Stimulated activated CD4-positive, alpha-beta T cell treated with anti-CD3 and anti-CD28 coated beads, Interleukin-2, amount 100 ng/mL, for 24 hours (primary cell): Measurements from ENCODE around the gene RCHY1.
"Not testable (repeated sequence)": the region's sequence is repeated elsewhere in the genome, so short reads cannot be mapped to it uniquely, and the experiment has no call there.

Experiments
- DNase-seq, 2 donors: peaks; one replicate each; pipeline ENCODE4 v3.0.0-alpha.2; 2020

RCHY1 gene

GRCh38 chr4:75514131-75514948, at the start of gene RCHY1, which contains the start of gene THAP6:
Gene RCHY1, minus strand, starts transcription at chr4:75514403. Its CDS starts 117 bp downstream, at chr4:75514286.
Gene THAP6, plus strand, starts transcription at chr4:75514473. Its CDS starts 980 bp downstream, at chr4:75515453.
- DNase-seq = peak; percentile 91 to 95

DNA sequence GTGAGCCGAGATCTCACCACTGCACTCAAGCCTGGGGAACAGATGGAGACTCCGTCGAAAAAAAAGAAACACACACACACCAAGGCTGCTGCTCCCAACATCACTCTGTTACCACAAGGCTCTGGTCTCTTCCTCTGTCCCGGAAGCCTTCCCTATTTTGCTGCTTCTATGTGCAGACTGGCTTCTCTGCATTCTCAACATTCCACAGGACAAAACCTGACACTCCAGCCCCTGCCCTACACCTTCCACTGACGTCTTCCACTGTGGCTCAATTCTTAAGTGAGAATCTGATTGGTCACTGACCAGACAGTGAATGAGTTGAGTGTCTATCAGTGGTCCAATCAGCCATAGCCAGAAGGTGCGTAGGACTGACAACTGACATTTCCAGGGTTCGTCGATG, 47.6 kb upstream of the RCHY1 start:
- no peak for DNase-seq

DNA sequence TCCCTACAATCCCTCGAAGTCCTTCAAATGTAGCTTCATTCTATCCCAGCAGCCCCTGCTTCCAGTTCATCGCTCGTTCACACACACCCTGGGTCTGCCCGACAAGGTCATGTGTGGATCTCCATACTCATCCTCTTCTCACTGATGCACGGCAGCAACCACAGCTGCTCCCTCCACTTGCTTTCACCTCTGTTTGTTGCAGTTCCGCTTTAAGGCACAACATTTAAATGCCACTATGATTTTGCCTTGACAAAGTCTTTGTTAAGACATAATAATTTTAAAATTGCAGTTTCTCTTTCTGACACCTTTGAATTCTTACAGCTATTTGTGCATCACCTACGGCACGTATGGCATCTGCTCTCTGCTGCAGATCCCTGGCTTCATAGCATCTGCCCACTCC, 43.5 kb upstream of the RCHY1 start:
- no peak for DNase-seq

GRCh38 chr4:75555294-75556164, 41.3 kb upstream of the RCHY1 start, which contains the start of gene ODAPH:
Gene ODAPH, plus strand, starts transcription at chr4:75556066. Its CDS starts 17 bp downstream, at chr4:75556083.
- DNase-seq = peak; percentile 7 to 22

DNA sequence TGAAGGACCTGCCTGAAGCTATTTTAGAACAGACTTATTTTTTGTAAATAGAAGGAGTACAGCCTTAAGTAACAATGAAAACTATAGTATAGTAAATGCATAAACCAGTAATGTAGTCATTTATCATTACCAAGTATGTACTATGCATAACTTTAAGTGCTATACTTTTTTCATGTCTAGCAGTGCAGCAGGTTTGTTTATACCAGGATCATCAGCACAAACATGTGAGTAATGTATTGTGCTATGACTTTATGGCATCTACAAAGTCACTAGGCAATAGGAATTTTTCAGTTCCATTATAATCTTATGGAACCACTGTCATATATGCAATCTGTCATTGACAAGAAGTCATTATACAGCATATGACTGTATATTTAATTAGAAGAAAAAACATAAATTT, 38.2 kb upstream of the RCHY1 start:
- DNase-seq = no peak

GRCh38 chr4:75549019-75549418, 34.8 kb upstream of the RCHY1 start:
- DNase-seq = no peak

DNA sequence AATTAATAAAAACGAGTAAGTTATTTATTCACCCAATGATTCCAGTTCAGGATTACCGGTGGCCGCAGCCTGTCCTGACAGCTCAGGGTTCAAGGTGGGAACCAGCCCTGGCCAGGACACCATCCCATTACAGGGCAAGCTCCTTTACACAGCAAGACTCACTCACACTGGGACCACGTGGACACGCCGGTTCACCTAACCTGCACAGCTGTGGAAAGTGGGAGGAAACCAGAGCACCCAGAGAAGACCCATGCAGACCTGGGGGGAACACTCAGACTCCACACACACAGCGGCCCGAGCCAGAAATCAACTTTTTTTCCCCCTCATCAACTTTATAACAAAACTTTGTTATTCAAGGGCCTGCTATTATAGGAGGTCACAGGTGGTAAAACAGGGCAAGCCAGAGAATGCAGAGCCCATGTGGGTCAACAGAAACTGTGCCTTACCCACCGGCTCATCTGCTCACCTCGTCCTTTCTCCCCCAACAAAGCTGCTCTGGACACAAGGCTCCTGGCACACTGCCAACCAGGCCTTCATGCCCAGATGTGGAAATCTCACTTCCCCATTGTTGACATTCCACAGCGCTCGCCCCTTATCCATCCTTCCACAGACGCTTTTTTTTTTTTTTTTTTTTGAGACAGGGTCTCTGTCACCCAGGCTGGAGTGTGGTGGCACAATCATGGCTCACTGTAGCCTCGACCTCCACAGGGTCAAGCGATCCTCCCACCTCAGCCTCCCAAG, 33.6 kb upstream of the RCHY1 start:
- no peak for DNase-seq

DNA sequence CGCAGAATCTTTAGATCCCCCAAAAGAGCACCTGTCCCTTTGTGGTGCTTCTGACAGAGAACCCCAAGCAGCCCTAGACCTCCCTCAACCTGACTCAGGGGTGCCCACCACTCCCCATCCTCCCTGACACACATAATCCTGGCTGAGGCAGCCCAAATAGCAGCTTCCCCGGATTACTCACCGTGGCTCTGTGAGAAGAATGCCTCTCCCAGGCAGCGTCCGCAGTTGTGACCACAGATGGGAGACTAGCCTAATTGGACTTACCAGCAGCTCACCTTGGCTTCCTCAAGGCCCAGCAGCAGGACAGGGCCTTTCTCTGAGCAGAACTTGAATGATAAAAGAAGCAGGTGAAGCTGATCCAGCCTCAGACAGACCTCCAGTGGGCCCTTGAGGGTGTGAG, 31.3 kb upstream of the RCHY1 start:
- no peak for DNase-seq

DNA sequence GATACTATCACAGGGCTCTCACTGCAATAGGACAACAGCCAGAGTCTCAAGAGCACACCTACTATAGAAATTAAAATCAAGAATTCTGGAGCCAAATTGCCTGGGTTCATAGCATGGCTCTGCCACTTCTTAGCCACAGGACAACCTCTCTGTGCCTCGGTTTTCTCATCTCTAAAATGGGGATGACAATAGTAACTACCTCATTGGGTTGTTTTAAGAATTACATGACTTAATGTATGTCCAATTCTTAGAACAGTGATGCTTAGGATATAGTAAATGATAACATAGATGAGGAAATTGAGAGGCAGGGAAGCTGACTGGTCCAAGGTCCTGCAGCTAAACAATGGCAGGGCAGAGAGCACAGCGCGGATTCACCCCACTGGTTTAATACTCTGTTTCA, 30.7 kb upstream of the RCHY1 start:
- no peak for DNase-seq

DNA sequence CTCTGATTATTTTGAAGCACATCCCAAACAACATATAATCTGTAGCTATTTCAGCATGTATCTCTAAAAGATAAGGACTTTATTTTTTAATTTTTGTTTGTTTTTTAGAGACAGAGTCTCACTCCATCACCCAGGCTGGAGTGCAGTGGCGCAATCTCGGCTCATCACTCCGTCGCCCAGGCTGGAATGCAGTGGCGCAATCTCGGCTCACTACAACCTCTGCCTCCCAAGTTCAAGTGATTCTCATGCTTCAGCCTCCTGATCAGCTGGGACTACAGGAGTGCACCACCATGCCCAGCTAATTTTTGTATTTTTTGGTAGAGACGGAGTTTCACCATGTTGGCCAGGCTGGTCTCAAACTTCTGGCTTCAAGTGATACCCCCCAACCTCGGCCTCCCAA, 30.0 kb upstream of the RCHY1 start:
- not testable (repeated sequence) for DNase-seq

DNA sequence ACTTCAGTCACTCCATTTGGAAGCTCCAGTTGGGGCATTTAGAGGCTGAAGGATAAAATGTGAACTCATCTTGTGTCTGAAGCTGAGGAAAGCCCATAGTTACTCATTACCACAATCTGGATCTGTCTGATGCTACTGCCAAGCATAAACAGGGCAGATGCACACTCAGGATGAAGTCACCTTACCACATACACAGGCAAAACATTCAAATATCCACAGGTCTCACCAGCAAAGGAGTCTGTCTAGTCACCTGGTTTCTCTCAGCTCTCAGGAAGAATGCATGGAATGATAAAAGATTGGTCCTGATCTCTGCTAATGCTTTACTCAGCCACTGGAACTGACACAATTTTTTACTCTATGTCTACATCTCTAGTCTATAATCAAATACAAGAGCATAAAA, 28.6 kb upstream of the RCHY1 start:
- no peak for DNase-seq

DNA sequence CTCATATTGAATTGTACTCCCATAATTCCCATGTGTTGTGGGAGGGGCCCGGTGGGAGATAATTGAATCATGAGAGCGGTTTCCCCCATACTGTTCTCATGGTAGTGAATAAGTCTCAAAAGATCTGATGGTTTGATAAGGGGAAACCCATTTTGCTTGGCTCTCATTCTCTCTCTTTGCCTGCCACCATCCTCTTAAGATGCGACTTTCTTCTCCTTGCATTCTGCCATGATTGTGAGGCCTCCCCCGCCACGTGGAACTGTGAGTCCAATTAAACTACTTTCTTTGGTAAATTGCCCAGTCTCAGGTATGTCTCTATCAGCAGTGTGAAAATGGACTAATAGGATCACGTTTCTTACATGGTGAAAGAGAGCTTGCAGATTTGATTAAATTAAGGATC, 23.1 kb upstream of the RCHY1 start:
- not testable (repeated sequence) for DNase-seq

DNA sequence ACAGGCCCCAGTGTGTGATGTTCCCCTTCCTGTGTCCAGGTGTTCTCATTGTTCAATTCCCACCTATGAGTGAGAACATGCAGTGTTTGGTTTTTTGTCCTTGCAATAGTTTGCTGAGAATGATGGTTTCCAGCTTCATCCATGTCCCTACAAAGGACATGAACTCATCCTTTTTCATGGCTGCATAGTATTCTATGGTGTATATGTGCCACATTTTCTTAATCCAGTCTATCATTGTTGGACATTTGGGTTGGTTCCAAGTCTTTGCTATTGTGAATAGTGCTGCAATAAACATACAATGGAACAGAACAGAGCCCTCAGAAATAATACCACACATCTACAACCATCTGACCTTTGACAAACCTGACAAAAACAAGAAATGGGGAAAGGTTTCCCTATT, 19.7 kb upstream of the RCHY1 start:
- DNase-seq = not testable (repeated sequence)

DNA sequence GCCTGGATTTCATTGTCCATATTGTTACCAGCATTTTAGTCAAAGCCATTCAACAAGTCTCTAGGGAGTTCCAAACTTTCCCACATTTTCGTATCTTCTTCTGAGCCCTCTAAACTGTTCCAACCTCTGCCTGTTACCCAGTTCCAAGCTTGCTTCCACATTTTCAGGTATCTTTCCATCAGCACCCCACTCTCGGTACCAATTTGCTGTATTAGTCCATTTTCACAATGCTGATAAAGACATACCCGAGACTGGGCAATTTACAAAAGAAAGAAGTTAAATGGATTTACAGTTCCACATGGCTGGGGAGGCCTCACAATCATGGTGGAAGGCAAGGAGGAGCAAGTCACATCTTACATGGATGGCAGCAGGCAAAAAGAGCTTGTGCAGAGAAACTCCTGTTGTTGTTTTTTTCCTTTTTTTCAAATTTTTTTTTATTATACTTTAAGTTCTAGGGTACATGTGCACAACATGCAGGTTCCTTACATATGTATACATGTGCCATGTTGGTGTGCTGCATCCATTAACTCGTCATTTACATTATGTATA, 19.2 kb upstream of the RCHY1 start:
- not testable (repeated sequence) for DNase-seq

GRCh38 chr4:75531536-75532143, 17.4 kb upstream of the RCHY1 start:
- DNase-seq = not testable (repeated sequence)

GRCh38 chr4:75530556-75531322, 16.5 kb upstream of the RCHY1 start:
- DNase-seq = no peak

DNA sequence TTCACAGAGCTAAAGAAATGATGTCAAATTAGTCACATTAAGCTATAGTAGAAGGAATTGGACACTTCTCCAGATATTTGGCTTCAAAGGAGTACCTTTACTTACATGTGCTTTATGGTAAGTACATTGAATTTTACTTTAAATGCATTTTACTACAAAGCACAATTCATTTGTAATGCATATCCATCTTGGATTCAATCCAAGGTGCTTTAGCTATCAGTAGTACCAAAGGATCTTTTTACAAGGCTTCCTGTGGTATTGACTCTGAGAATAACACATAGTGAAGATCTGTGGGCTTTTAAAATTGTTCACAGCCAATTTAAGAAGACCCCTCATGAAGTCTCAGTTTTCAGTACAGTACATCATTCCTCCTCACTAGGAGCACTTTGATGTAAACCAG, 13.3 kb upstream of the RCHY1 start:
- no peak for DNase-seq

- DNase-seq = no peak
Measured at GRCh38 chr4:75525910-75526309, 11.7 kb upstream of the RCHY1 start.

GRCh38 chr4:75525086-75525485, 10.9 kb upstream of the RCHY1 start:
- no peak for DNase-seq

DNA sequence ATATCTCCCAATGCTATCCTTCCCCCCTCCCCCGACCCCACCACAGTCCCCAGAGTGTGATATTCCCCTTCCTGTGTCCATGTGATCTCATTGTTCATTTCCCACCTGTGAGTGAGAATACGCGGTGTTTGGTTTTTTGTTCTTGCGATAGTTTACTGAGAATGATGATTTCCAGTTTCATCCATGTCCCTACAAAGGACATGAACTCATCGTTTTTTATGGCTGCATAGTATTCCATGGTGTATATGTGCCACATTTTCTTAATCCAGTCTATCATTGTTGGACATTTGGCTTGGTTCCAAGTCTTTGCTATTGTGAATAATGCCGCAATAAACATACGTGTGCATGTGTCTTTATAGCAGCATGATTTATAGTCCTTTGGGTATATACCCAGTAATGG, 5.2 kb upstream of the RCHY1 start:
- DNase-seq = not testable (repeated sequence)

DNA sequence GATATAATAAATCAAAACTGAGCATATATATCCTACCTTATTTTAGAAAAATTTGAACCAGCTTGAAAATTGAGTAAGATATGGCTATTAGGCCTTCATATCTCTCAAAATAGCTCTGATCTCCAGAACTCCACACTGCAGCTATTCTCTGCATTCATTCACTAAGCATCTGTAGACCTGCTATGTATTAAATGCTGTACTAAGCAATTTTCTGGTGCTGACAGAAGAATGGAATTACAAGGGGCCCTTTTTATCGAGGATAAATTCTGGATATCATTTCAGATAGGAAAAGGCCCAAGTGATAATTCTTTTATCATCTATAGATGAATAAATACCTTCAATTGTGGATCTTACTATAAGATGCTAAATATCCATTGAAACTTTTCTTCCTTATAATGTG, 1.9 kb upstream of the RCHY1 start:
- DNase-seq = no peak
